ENCODE results near the gene CYP11A1.
"Not testable (repeated sequence)": the region's sequence is repeated elsewhere in the genome, so short reads cannot be mapped to it uniquely, and the experiment has no call there.

Gene CYP11A1

DNA sequence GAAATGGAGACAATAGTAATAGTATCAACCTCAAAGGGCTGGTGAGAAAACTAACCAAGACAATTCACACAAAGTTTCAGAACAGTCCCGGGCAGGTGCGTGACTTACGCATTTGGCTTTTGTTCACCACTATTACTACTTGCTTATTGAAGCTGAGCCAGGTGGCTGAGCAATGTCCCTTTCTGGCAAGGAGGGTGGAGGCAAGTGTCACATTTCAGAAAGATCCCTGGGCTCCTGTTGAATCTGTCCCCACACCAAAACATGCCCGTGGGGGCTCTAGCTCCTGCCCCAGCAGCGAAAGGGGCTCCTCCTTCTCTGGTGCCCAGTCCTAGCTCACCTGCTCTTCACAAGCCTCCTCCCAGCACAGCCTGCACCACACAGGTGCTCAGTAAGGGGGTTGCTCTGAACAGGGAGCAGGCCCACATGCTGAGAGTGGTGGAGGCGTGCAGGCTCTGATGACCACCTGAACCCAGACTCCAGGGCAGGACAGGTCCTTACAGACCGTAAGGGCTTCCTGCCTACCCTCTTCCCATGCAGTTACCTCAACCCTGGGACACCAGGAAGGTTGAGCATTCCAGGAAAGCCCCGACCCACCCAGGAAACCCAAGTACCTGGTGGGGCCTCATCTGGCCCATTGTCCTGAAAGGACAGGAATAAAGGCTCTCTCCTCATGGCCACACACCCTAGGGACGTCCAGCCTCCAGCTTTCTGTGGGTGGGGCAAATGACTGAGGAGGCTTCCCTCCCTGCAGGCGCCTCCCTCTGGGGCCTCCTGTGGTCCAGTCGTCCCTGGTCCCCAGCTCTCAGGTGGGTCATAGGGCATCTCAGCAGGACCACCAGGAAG, 33.7 kb upstream of the CYP11A1 start:
- in situ Hi-C loops (cut with MboI; ENCODE audit: low sequenced_read_pairs) = no loop called here

DNA sequence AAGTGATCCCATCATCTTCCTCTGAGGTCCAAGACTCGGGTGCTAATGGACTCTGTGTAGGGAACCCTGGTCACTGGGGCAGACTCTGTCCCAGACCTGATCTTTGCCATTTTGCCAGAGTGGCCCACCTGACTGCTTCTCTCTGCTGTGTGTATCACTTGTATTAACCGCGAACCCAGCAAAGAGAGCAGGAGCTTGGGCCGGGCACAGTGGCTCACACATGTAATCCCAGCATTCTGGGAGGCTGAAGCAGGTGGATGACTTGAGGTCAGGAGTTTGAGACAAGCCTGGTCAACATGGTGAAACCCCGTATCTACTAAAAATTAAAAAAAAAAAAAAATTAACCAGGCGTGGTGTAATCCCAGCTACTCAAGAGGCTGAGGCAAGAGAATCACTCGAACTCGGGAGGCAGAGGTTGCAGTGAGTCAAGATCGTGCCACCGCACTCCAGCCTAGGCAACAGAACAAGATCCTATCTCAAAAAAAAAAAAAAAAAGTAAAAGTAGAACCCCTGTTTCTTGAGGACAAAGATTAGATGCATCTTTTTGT, 32.9 kb upstream of the CYP11A1 start:
- in situ Hi-C loops (cut with MboI; ENCODE audit: low sequenced_read_pairs) = no loop called here

DNA sequence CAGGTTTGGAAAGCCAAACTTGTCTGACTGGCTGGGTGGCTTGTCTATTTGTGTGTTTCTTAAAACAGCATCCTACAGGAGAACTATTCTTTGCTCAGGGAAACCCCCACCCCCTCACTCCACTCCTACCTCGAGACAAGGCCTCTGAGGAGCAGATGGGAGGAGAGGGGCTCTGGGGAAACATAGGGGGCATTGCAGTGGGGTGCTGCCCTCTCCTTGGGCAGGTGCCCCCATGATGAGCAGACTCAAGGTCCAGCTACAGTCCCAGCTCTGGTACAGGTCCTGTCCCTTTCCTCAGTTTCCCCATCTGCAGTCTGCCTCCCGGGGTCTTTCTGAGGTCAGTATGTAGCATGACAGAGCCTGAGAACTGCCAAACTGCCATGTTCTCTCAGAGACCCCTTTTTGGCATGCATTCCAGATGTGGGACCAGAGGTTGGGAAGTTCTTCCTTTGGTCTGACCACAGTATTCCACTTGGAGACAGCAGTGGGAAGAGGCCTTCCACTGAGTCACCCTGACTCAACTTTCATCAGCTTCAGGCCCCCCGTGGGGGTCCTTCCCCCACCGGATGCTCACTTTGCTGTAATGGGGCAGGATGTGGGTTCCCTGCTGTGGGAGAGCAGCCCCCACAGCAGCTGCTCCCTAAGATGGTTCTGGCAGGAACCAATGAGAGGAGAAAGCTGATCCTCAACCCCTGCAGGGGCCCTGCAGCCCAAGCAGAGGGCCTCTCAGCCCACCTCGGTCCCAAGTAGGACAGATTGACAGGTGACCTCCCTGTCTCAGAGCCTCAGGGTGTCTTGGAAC, 32.3 kb upstream of the CYP11A1 start:
- in situ Hi-C loops (cut with MboI; ENCODE audit: low sequenced_read_pairs) = no loop called here

DNA sequence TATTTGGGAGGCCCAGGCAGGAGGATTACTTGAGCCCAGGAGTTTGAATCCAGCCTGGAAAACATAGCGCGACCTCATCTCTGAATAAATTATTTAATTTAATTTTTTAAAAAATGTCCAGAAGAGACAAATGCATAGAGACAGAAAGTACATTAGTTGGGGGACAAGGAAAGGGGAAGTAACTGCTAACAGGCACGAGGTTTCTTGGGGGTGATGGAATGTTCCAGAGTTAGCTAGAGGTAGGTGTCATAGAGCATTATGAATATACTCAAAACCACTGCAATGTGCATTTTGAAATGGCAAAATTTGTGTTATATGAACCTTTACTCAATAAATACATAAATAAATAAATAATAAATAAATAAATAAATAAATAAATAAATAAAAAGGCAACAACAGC, 31.7 kb upstream of the CYP11A1 start:
- in situ Hi-C loops (cut with MboI; ENCODE audit: low sequenced_read_pairs) = no loop called here

DNA sequence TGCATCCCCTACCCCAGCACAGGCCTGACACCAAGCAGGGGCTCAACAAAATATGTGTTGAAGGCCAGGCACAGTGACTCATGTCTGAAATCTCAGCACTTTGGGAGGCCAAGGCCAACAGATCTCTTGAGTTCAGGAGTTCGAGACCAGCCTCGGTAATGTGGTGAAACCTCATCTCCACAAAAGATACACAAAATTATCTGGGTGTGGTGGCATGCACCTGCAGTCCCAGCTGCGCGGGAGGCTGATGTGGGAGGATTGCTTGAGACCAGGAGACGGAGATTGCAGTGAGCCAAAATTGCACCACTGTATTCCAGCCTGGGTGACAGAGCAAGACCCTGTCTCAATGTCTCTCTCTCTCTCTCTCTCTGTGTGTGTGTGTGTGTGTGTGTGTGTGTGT, 30.7 kb upstream of the CYP11A1 start:
- in situ Hi-C loops (cut with MboI; ENCODE audit: low sequenced_read_pairs) = no loop called here

DNA sequence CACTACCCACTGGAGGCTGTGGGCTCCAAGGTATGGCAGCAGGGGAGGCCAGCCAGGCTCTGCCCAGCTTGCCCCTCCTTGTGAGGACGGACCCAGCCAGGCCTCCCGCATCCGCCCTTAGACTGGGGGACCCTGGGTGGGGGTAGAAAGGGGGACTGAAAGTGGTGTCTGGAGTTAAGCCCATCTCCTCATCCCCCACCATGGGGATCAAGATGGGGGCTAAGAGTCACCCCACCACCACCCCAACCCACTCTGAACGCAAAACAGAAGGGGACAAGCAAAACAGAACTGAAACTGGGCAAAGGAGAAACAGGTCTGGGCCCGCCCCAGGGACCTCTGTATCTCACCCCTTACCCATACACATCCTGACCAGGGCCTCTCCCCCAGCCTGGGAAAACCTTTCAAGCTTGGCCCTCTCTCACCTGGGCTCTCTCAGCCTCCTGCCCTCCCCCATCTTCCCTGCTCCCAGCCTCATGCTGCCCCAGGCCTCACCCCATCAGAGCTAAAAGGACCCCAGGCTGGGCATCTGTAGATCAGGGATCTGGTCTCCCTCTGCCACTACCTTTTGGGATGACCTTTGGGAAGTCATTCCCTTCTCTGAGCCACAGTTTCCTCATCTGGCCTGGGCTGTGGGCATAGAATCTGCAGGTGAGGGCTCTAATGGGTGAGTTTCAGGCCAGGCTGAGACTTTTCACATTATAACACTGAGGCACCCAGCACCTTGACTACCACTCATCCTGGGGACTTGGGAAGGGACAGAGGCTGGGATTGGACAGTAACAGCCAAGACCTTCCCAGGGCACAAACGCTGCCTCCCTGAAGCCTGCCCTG, 30.0 kb upstream of the CYP11A1 start:
- in situ Hi-C loops (cut with MboI; ENCODE audit: low sequenced_read_pairs) = no loop called here

DNA sequence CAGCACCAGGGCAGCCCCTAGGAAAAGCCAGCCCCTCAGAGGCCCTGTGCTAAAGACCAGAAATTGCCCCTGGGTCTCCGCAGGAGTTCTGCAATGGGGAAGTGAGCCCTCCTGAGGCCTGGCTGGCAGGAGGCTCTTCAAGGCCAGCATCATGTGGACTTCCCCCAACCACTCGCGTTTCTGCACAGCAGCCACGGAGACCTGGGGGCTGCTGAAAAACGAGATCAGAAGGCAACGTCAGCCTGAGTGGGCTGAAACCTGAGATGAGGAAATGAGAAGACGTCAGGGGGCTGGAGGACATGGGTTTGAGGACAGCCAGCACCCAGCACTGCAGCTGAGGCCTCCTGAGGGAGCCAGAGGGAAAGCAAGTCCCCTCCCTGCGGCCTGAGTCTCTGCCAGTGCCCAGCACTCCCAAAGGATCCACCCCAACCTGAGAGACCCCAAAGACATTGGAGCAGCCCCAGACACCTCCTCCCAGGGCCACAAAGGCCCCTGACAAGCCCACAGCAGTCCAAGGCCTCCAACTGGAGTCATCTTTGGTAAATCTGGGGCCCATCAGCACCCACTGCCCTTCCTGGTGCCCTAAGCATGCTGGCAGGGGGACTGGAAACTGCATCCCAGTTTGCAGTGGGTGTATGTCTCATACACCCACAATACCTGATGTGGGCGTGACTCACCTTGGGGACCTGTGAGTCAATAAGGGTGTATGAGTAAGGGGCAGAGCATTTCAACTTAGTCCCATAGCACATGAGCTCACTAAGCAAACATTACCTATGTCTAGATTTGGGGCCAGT, 29.2 kb upstream of the CYP11A1 start:
- in situ Hi-C loops (cut with MboI; ENCODE audit: low sequenced_read_pairs) = no loop called here

DNA sequence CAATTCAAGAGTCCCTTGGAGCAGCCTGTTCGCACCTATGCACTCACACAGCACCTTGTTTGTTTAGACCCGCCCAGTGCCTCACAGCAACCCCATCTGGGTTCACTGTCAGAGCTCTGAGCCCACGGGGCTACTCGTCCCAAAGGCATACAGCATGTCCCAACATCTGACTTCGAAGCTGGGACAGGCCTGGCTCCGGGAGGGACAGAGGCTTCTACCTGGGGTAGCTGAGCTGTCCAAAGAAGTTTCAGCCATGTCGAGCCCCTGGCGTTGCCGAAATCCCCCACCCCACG, 28.6 kb upstream of the CYP11A1 start:
- in situ Hi-C loops (cut with MboI; ENCODE audit: low sequenced_read_pairs) = no loop called here

DNA sequence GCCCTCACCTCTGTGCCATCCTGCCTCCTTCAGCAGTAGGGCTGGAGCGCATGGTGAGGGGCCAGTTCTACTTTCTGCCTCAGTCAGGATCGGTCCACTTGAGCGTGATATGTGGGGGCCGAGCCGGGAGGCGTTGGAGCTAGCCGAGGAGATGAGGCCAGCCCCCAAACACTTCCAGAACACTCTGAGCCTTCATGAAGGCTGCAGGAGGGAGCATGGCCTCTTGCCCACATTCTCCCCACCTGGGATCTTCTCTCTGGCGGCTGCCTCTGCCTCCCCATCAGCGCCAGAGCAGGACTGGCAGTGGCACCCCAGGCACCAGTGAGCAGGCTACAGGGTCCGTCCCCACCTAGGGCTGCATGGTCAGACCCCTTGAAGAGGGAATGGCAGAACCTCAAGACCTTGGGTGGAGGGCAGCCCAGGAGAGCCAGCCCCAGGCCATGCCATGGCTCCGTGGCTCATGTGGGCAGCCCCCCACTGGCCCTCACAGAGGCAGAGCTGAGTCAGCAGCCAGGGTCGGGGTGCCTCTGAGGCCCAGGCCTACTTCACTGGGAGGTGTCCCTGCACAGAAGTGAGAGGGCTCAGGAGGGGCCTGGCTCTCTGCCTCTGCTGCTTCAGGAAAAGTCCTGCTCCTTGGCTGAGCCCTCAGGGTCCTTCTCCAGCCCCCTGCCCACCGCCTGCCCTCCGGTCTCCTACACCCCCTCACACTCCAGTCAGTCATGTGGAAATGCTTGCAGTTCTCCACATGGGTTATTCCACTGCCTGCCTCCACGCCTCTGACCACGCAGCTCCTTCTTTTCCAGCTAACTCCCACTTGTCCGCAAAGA, 28.1 kb upstream of the CYP11A1 start:
- in situ Hi-C loops (cut with MboI; ENCODE audit: low sequenced_read_pairs) = no loop called here

DNA sequence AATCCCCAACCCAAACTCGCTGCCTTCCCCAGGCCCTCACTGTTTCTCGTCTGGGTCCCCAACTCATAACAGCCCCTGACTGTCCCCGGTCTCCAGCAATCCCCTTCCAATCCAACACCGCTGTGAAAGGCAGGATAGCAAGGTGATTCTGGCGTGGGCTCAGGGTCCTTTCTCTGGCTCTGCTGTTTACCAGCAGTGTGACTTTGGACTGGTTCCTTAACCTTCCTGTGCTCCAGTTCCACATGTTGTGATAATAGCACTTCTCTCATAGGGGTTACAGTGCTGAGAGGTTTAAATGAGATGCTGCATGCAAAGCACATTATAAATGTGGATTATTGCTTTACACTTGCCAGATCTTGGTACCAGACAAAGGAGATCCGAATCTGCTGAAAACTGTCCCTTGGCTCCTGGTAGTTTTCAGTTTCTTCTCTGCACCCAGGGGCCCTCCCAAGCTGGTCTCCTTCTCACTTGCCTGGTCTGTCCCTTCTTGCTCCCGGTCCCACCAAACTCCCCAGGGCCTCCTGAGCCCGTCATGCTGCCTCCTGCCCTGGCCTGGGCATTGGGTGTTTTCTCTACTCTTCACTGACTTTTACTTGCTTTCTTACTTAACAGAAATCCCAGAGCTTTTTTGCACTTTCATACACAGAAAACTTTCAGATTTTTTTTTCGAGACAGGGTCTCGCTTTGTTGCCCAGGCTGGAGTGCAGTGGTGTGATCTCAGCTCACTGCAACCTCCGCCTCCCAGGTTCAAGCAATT, 26.8 kb upstream of the CYP11A1 start:
- in situ Hi-C loops (cut with MboI; ENCODE audit: low sequenced_read_pairs) = no loop called here

DNA sequence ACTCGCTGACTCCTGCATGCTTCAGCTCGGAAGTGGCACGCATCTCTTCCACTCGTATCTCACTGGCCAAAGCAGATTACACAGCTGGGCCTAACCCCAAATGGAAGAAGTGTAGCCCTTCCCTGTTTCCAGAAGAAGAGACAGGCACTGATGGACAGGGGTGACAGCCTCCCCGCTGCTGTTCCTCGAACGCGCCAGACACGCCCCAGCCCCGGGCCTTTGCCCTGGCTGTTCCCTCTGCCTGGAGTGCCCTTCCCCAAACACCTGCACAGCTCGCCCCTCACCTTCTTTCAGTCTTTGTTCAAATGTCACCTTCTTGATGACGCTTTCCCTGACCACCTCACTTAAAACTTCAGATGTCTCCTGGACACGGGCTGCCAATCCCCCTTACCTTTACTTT, 26.0 kb upstream of the CYP11A1 start:
- in situ Hi-C loops (cut with MboI; ENCODE audit: low sequenced_read_pairs) = no loop called here

DNA sequence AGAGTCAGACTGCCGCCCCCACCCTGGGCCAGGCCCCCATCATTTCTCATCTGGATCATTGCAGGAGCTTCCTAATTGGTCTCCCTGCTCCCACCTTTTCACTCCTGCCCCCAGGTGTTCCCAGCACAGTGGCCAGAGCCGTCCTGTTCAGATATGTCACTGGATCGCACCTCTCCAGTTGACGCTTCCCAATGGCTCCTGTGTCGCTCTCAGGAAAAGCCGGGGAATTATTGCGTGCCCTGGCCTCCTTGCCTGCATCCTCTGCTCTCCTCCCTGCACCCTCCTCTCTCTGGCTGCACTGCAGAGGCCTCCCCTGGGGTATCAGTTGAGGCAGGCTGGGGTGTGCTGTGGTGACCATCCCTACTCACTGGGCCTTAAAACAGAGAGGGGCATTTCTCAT, 25.5 kb upstream of the CYP11A1 start:
- in situ Hi-C loops (cut with MboI; ENCODE audit: low sequenced_read_pairs) = no loop called here

DNA sequence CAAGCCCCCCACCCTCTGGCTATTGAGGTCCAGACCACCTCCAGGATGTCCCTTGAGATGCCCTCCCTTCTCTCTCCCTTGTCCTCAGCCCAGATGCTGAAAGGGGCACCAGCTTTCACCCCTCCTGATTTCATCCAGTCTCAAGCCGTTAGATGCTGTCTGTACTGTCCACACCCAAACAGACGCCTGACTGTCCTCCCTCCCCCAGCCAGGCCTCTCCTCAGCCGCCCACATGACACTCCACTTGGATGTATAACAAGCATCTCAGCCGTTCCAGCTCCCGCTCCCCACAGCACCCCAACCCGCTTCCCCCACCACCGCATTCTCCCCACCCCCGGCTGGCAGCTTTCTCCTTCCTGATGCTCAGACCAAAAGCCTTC, 25.0 kb upstream of the CYP11A1 start:
- in situ Hi-C loops (cut with MboI; ENCODE audit: low sequenced_read_pairs) = no loop called here

DNA sequence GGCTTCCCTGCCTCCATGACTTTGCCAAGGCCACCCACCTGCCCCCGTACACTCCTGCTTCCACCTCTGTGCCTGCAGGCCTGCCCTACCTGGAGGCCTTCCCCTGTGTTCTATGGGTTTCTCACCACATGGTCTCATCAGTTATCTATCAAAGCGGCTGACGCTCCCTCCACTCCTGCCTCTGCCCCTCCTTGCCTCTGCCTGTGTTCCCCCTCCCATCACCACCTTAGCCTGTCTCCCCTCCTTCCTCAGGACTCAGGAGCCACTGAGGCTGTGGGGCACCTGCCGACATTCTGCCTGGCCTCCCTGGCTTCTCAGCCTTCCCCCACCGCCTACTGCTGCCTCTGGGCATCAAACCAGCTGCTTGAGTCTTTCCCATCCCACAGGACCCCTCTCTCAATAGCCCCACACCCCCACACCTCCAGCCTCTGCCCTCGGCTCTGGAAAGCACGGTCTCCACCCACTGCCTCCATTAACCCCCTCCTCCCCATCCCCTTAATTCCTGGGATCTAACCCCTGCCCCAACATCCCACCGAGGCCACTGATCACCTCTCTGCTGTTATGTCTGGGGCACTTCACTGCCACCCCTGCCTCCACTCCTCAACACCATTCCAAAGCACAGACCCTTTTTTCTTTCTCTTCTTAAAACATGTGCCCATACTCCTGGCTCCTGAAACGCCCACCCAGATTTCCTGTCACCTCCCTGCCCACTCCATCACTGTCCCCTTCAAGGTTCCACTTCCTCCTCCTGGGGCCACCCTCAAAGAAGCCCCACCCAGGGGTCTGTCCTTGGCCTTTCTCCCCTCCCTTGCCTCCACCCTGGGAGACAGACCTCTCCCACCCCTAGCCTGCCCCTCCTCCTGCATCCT, 24.4 kb upstream of the CYP11A1 start:
- in situ Hi-C loops (cut with MboI; ENCODE audit: low sequenced_read_pairs) = no loop called here

DNA sequence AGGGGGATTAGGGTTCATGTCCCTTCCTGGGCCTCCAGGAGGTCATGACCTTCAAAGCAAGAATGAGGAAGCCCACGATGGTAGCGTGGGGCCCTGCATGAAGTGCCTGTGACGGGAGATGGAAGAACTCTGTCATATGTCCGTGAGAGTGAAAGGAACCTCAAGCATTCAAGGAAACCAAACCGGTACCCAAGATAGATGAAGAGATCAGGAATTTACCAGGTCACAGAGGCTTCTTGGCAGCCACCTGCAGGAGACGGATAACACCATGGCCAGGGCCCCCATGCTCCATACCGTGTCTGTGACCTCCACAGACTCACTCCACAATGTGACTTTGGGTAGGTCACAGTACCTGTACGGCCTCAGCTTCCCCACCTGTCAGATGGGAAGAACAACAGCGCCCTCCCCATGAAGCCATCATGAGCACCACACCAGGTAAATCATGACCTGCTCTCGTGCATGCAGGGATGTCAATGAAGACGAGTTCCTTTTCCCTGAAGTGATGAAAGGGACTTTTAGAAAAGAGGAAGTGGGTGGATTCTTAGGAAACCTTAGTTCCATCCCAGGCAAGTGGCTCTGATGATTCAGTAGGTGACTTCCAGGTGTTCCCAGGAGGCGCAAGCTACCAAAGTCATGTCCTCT, 23.3 kb upstream of the CYP11A1 start:
- in situ Hi-C loops (cut with MboI; ENCODE audit: low sequenced_read_pairs) = no loop called here

DNA sequence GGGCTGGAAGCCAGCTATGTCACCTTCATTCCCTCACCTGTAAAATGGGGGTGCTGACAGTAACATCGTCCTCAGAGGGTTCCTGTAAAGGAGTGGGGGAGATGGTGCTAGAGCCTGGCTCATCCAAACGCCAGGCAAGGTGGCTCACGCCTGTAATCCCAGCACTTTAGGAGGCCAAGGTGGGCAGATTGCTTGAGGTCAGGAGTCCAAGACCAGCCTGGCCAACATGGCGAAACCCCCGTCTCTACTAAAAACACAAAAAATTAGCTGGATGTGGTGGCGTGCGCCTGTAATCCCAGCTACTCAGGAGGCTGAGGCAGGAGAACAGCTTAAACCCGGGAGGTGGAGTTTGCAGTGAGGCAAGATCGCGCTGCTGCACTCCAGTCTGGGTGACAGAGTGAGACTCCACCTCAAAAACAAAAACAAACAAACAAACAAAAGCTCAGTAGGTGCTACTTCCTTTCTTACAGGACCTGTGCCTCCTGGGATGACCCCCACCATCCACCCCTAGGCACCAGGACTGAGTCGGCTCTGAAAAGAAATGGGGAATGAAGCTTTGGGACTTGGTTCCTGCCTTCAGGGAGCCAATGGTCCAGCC, 22.7 kb upstream of the CYP11A1 start:
- in situ Hi-C loops (cut with MboI; ENCODE audit: low sequenced_read_pairs) = not testable (repeated sequence)

All from hTERT RPE-1 (cell line).